ENCODE results near the gene DNAJB1.

The DNAJB1 gene

GRCh38 chr19:14473073-14473977, 44.9 kb downstream of the DNAJB1 start:
- no peak for DNase-seq (ENCODE audit: low read depth)

GRCh38 chr19:14472202-14472938, 45.8 kb downstream of the DNAJB1 start:
- DNase-seq (ENCODE audit: low read depth) = no peak

- no peak for DNase-seq (ENCODE audit: low read depth)
Observed at GRCh38 chr19:14471436-14472187, 46.6 kb downstream of the DNAJB1 start.

GRCh38 chr19:14470031-14470876, 47.9 kb downstream of the DNAJB1 start:
- no peak for DNase-seq (ENCODE audit: low read depth)

- DNase-seq (ENCODE audit: low read depth) = no peak
Observed at GRCh38 chr19:14467816-14468215, 50.4 kb downstream of the DNAJB1 start.

GRCh38 chr19:14467391-14467790, 50.8 kb downstream of the DNAJB1 start:
- DNase-seq (ENCODE audit: low read depth) = no peak

Measured in GM04504 (cell line).